GM12873 (cell line): ENCODE measurements around the gene SH2D3C.
A peak's percentile ranks its signal among the peaks of the same experiment; 100 is the strongest.

Experiments
- TF ChIP-seq, protein P1 (sequence below): IDR thresholded peaks from 2 replicates; pipeline ENCODE4 v1.5.1; 2012; ENCODE audit warnings: low read depth, mild to moderate bottlenecking, moderate library complexity, low read length, control low read depth; ENCODE audit not compliant: insufficient read depth; ENCODE audit errors: missing control alignments

Gene SH2D3C

DNA sequence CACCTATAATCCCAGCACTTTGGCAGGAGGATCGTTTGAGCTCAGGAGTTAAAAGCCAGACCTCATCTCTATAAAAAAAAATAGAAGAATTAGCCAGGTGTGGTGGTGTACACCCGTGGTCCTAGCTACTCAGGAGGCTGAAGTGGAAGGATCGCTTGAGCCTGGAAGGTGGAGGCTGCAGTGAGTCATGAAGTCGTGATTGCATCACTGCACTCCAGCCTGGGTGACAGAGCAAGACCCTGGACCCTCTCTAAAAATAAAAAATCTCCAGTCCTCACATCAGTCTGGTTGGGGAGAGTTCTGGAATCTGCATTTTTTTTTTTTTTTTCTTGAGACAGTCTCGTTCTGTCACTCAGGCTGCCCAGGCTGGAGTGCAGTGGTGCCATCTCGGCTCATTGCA, 33.5 kb upstream of the SH2D3C start:
- TF ChIP-seq, protein P1, sequence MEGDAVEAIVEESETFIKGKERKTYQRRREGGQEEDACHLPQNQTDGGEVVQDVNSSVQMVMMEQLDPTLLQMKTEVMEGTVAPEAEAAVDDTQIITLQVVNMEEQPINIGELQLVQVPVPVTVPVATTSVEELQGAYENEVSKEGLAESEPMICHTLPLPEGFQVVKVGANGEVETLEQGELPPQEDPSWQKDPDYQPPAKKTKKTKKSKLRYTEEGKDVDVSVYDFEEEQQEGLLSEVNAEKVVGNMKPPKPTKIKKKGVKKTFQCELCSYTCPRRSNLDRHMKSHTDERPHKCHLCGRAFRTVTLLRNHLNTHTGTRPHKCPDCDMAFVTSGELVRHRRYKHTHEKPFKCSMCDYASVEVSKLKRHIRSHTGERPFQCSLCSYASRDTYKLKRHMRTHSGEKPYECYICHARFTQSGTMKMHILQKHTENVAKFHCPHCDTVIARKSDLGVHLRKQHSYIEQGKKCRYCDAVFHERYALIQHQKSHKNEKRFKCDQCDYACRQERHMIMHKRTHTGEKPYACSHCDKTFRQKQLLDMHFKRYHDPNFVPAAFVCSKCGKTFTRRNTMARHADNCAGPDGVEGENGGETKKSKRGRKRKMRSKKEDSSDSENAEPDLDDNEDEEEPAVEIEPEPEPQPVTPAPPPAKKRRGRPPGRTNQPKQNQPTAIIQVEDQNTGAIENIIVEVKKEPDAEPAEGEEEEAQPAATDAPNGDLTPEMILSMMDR, result no peak

DNA sequence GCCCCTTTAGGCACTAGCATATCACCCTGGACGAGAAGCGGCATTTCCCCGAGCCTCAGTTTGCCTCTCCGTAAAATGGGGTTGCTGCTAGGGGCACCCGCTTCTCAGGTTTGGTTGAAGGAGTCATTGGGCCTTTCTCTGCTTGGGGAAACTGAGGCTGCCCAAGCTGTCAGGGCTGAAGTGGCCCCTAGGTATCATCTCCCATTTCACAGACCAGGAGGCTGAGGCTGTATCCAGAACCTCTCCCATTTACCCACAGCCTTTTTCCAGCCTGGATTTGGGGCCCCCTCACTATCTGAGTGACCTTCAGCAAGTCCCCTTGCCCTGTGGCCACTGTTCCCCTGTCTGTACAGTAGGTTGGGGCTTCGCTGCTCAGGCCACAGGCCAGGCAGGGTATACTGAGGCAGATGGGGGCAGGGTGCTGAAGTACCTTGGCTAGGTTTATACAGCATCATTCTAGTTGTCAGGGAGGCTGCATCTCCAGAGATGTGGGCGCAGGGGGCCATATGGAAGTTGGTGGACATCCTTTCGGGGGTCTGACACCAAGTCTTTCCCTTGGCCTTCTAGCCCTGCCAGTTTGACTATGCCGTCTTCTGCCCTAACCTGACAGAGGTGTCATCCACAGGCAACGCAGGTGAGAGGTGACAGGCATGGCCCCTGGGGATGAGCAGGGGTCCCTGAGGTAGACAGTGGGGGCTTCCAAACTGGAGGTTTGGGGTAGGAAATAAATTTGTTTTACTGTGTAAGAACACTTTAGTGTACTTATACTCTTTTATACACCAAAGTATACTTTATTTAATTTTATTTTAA, 32.1 kb upstream of the SH2D3C start:
- TF ChIP-seq, protein P1, result no peak

DNA sequence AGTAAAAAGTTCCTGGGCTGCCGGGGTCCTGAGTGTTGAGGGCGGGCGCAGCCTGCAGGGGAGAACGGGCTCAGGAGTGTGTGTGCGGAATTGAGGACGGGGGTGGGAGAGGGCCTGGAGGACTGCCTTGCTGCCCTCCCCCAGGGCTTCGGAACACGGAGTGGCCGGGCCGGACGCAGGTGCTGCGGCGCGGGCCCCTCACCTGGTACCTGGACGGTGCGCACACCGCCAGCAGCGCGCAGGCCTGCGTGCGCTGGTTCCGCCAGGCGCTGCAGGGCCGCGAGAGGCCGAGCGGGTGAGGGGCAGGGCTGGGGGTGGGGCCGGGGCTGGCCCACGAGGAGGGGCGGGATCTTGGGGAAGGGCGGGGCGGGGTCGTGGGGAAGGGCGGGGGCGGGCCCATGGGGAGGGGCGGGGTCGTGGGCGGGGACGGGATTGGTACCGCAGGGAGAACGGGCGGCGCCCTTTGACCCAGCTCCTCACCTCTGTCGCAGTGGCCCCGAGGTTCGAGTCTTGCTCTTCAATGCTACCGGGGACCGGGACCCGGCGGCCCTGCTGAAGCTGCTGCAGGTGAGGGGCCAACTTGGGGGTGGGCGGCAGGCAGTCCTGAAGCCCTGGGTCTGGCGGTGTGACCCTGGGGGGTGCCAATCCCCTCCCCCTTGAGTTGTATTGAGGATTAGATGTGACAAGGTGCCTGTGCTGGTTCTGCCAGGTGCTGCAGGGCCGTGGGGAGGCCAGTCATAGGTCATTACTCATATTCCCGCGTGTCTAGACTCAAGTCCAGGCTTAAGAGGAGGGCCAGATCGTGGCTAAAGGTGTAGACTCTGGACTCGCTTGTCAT, 31.3 kb upstream of the SH2D3C start:
- TF ChIP-seq, protein P1, result no peak

DNA sequence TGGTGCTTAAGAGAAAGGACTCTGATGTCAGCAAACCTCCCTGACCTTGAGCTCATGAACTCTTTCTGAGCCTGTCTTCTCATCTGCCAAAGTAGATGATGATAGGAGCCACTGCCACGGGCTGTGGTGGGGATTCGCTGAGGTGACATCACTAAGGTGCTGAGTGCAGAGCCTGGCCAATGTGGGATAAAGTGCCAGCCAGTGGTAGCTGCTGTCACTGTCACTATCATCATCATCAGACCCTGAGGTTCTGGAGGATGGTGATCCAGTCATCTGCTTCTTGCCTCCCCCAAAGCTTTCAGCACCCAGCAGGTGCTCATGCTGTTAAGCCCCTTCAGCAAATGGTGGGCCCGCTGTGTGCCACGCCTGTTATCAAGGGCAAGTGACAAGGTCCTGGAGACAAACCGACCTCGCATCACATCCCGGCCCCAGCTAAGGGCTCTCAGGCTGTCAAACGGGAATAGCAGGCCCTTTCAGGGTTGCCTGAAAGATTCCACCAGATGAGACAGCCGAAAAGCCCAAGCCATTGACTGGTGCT, 30.6 kb upstream of the SH2D3C start:
- TF ChIP-seq, protein P1, result no peak

DNA sequence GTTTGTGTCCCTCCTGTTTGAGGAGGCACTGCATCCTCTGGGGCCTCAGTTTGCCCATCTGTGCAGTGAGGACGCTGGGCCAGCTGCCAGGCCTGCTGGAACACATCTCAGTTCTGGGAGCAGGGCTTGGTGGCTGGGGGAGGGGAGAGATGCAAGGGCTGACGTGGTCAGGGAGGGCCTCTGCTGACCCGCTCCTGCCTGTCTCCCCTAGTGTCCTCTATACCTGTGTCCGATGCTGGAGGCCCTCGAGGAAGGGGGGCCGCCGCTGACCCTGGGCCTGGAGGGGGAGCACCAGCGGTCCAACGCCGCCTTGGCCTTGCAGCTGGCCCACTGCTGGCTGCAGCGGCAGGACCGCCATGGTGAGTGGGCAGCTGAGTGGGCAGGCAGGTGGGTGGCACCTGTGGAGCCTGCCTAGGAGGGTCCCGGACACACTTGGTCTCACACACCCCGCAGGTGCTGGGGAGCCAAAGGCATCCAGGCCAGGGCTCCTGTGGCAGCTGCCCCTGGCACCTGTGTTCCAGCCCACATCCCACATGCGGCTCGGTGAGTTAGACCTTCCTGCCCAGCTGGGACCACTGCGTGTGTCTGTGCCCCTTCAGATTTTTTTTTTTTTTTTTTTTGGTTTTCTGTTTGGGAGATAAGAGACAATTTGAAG, 30.0 kb upstream of the SH2D3C start:
- TF ChIP-seq, protein P1, result no peak

DNA sequence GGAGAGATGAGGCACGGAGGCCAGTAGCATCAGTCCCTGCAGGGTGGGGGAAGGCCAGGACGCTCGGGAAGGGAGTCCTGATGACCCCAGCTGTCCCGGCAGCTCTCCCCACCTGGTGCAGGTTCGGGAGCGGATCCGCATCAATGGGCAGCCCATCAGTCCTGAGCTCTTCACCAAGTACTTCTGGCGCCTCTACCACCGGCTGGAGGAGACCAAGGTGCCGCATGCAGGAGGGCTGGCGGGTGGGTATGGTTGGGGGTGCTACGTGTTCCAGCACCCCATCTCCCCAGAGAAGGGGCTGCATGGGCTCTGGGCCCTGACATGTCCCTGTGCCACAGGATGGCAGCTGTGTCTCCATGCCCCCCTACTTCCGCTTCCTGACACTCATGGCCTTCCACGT, 28.4 kb upstream of the SH2D3C start:
- TF ChIP-seq, protein P1, result no peak

DNA sequence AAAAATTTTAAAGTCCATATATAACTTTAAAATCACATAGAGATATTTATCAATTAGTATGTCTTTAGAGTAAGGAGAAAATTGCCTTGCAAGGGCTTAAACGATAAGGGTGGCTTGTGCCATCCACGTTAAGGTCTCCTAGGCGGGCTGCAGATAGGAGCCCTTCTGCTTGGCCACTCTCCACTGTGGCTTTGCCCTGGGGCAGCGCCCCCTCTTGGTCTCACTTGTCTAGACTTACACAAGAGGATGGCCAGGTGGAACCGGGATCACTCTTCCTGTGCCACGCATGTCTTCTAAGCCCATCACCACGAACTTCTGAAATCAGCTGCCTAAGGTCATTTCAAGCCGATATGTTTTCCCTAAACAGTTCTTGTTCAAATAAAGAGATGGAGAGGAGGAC, 27.2 kb upstream of the SH2D3C start:
- TF ChIP-seq, protein P1, result peak; percentile 62
